HepG2 (cell line): ENCODE data around the gene MAP3K14. TPM values are rescaled to one million over a fixed set of nuclear protein-coding genes. Genes with fewer than 3 reads are reported as not detected.

Experiments used
- AHDC1 ChIP-seq: sonication (generic); formaldehyde crosslinking; IDR thresholded peaks from 2 replicates; pipeline ENCODE4 v1.5.1; 2020; ENCODE audit warnings: mild to moderate bottlenecking, missing genetic modification reagents, borderline replicate concordance
- ARHGAP35 ChIP-seq: sonication (generic); formaldehyde crosslinking; IDR thresholded peaks from 2 replicates; pipeline ENCODE4 v1.9.0; 2022; ENCODE audit warnings: mild to moderate bottlenecking, inconsistent platforms, moderate library complexity, missing genetic modification reagents, borderline replicate concordance
- BHLHE40 ChIP-seq: IDR thresholded peaks from 2 replicates; pipeline ENCODE4 v1.6.1; 2011; ENCODE audit warnings: low read length, improper control_type of control experiment
- HCFC1 ChIP-seq: fragments of 150-350 bp; IDR thresholded peaks from 2 replicates; pipeline ENCODE4 v1.6.1; 2014; ENCODE audit warnings: low read depth, low read length
- HES4 ChIP-seq: sonication (generic); formaldehyde crosslinking; IDR thresholded peaks from 2 replicates; pipeline ENCODE4 v1.9.0; 2021; ENCODE audit warnings: mild to moderate bottlenecking, missing genetic modification reagents, borderline replicate concordance
- HIC2 ChIP-seq: sonication (generic); formaldehyde crosslinking; IDR thresholded peaks from 2 replicates; pipeline ENCODE4 v1.9.0; 2022; ENCODE audit warnings: low read depth, missing genetic modification reagents
- HOXA7 ChIP-seq: sonication (generic); formaldehyde crosslinking; IDR thresholded peaks from 2 replicates; pipeline ENCODE4 v1.8.1; 2022; ENCODE audit warnings: mild to moderate bottlenecking, missing genetic modification reagents, moderate library complexity
- IRX3 ChIP-seq: sonication (generic); formaldehyde crosslinking; IDR thresholded peaks from 2 replicates; pipeline ENCODE4 v1.8.1; 2023; ENCODE audit warnings: mild to moderate bottlenecking, low read depth, missing genetic modification reagents, borderline replicate concordance
- JDP2 ChIP-seq: sonication (generic); formaldehyde crosslinking; IDR thresholded peaks from 2 replicates; pipeline ENCODE4 v1.8.1; 2022; ENCODE audit warnings: missing genetic modification reagents, borderline replicate concordance
- KDM5B ChIP-seq: sonication (generic); formaldehyde crosslinking; IDR thresholded peaks from 2 replicates; pipeline ENCODE4 v1.4.0; 2020; ENCODE audit warnings: missing genetic modification reagents, mild to moderate bottlenecking, borderline replicate concordance
- MATR3 ChIP-seq: sonication (generic); formaldehyde crosslinking; IDR thresholded peaks from 2 replicates; pipeline ENCODE4 v1.4.0; 2020; ENCODE audit warnings: missing genetic modification reagents
- MTF1 ChIP-seq: sonication (generic); formaldehyde crosslinking; IDR thresholded peaks from 2 replicates; pipeline ENCODE4 v1.5.0; 2020; ENCODE audit warnings: missing genetic modification reagents
- PCBP2 ChIP-seq: fragments of 200-400 bp; formaldehyde crosslinking; optimal IDR thresholded peaks from 2 replicates; pipeline ENCODE3; 2018; ENCODE audit warnings: low read length, low read depth; ENCODE audit not compliant: poor library complexity, severe bottlenecking
- PHF5A ChIP-seq: IDR thresholded peaks from one replicate; pipeline ENCODE4 v1.6.1; 2018; ENCODE audit warnings: low read depth, missing genetic modification reagents; ENCODE audit not compliant: unreplicated experiment
- ZNF24 ChIP-seq: fragments of 450-650 bp; IDR thresholded peaks from 2 replicates; pipeline ENCODE4 v1.6.1; 2017; ENCODE audit warnings: antibody characterized with exemption, mild to moderate bottlenecking
- ZNF280B ChIP-seq: sonication (generic); formaldehyde crosslinking; IDR thresholded peaks from 2 replicates; pipeline ENCODE4 v1.5.0; 2020; ENCODE audit warnings: missing genetic modification reagents, mild to moderate bottlenecking, borderline replicate concordance
- ZNF44 ChIP-seq: sonication (generic); formaldehyde crosslinking; IDR thresholded peaks from 2 replicates; pipeline ENCODE4 v1.5.1; 2020; ENCODE audit warnings: mild to moderate bottlenecking, missing genetic modification reagents
- ZNF484 ChIP-seq: sonication (generic); formaldehyde crosslinking; IDR thresholded peaks from 2 replicates; pipeline ENCODE4 v1.5.1; 2020; ENCODE audit warnings: mild to moderate bottlenecking, low read depth, missing genetic modification reagents, borderline replicate concordance
- ZNF589 ChIP-seq: sonication (generic); formaldehyde crosslinking; conservative IDR thresholded peaks from 2 replicates; pipeline ENCODE4 v1.8.0; 2022; ENCODE audit warnings: mild to moderate bottlenecking, moderate library complexity, missing genetic modification reagents
- ZNF703 ChIP-seq: sonication (generic); formaldehyde crosslinking; IDR thresholded peaks from 2 replicates; pipeline ENCODE4 v1.5.1; 2020; ENCODE audit warnings: missing genetic modification reagents, mild to moderate bottlenecking, moderate library complexity, borderline replicate concordance
- polyA plus RNA-seq, 8 experiments: library from polyadenylated mRNA; depleted of rRNA in 3 of 8; stranded (reverse) in 7 of 8; unstranded in 1 of 8; fragments of >200 nt; fragmentation: Illumina TruSeq in 4 of 8; extraction: Trizol in 4 of 8; gene quantifications; 2 replicates each; pipeline versions ENCODE4 v1.2.1 to v1.2.3, GENCODE V29; 2011 to 2016; ENCODE audit warnings: low read depth in 4 of 8, missing spikeins in 1 of 8, mixed read lengths in 1 of 8; ENCODE audit not compliant: insufficient read depth in 1 of 8
- total RNA-seq, 5 experiments: library from RNA; depleted of rRNA; stranded (reverse); fragments of >200 nt; fragmentation: Illumina TruSeq; extraction: Trizol; gene quantifications; 2 replicates each; pipeline ENCODE4 v1.2.3, GENCODE V29; 2016; ENCODE audit warnings: low read depth in 1 of 5

MAP3K14 gene
- total and polyA plus RNA-seq, 2 of the 13 experiments (the other 11 are each of a cell fraction or from before 2014, with no cell fraction given): 2.6 TPM

GRCh38 chr17:45317111-45317928, 500 bp upstream of the MAP3K14 start (continued):
- no peak for TF ChIP-seq AHDC1 (CRISPR knock-in tag)
- no peak for TF ChIP-seq ZNF24
- TF ChIP-seq KDM5B (CRISPR knock-in tag): peak; percentile 39; the same call in 1 of the 2 replicates
- TF ChIP-seq ZNF703: no peak
- TF ChIP-seq HOXA7 (CRISPR knock-in tag): no peak
- TF ChIP-seq IRX3 (CRISPR knock-in tag): no peak
- TF ChIP-seq ARHGAP35: no peak; the same call in 1 of the 2 replicates
- no peak for TF ChIP-seq PHF5A
- TF ChIP-seq MATR3 (CRISPR knock-in tag): no peak
- TF ChIP-seq ZNF589 (CRISPR knock-in tag): no peak
- peak; percentile 5; the same call in 1 of the 2 replicates for TF ChIP-seq HCFC1
- no peak for TF ChIP-seq PCBP2
- TF ChIP-seq BHLHE40: 0 out of 2 replicates have a peak, but pooled peaks have one; percentile 4
- peak; percentile 41; the same call in 1 of the 2 replicates for TF ChIP-seq ZNF280B (CRISPR knock-in tag)
- no peak for TF ChIP-seq HES4 (CRISPR knock-in tag)
- no peak for TF ChIP-seq JDP2 (CRISPR knock-in tag)
- no peak for TF ChIP-seq ZNF44 (CRISPR knock-in tag)
- no peak for TF ChIP-seq MTF1 (CRISPR knock-in tag)
- TF ChIP-seq ZNF484 (CRISPR knock-in tag): no peak
- peak; percentile 29; the same call in 1 of the 2 replicates for TF ChIP-seq HIC2 (CRISPR knock-in tag)
